ENCODE measurements around the gene WNK4. TPM values are rescaled to one million over a fixed set of nuclear protein-coding genes. Genes with fewer than 3 reads are reported as not detected.
"Not testable (repeated sequence)": the region's sequence is repeated elsewhere in the genome, so short reads cannot be mapped to it uniquely, and the experiment has no call there.

Gene WNK4
- 16.9 TPM for polyA plus RNA-seq
- long read RNA-seq, donor 1: 0 reads
- long read RNA-seq, donor 2, partial matches to known transcripts: 0 of 1 reads
- long read RNA-seq, donor 2, other reads (novel, unspliced or antisense): 0 of 1 reads
- long read RNA-seq, donor 3: 0 reads
- long read RNA-seq, donor 4: 0 reads
- long read RNA-seq, donor 5: 0 reads
- long read RNA-seq, donor 6, partial matches to known transcripts: 0 of 1 reads
- long read RNA-seq, donor 6, other reads (novel, unspliced or antisense): 0 of 1 reads
- long read RNA-seq, donor 7: 0 reads
- long read RNA-seq, donor 8: 0 reads
- long read RNA-seq, donor 9: 0 reads
- long read RNA-seq, donor 10: 0 reads
- long read RNA-seq, donor 11: 0 reads

DNA sequence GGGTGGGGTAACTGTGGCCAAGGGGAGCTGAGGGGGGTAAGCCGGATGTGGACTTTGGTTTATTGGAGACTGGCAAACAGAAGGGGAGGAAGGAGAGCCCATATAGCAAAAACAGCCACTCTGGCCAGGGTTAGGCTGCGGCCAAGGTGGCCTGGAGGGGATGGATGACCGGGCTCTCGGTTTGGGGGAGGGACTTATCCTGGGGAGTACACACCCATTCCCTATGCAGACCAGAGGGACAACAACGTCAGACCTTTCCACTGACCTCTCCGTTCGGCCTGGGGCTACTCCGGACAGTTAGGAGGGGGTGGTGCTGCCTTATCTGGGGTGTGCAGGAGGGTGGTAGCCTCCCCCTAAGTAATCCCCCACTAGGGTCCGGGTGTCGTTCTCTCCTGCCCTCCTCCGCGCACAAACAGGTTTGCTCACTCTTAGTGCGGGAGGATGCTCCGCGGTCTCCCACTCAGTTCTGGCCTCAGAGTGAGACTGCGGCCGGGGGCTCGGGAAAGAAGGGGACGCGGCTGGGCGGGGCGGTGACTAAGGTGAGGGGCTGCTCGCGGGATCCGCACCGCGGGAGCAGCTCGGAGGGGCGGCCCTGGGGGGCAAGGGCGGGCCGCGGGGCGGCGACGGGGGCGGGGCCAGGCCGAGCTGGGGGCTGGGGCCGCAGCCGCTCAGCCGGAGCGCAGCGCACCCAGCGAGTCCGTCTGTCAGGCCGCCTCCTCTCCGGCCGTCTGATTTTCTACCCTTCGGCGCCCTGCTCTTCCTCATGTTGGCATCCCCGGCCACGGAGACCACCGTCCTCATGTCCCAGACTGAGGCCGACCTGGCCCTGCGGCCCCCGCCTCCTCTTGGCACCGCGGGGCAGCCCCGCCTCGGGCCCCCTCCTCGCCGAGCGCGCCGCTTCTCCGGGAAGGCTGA lies at the start of gene WNK4:
TSS of gene WNK4 (plus strand) at position 675 of the 915 bp plus-strand sequence. CDS start at position 764, 89 bp downstream.
- Histone ChIP-seq H3K27ac (ENCODE audit: low read length) (peak within 1 kb of the TSS; percentile 74), H3K36me3 (ENCODE audit: control insufficient read depth, insufficient read depth, low read length) (peaks cover 40% of the 10 kb centered on the region)

GRCh38 chr17:42740699-42741098 lies 39.7 kb upstream of the WNK4 start:
- Histone ChIP-seq H3K4me3 (ENCODE audit: low read length) (no peak overlapping the region), H3K9me3 (ENCODE audit: control insufficient read depth, low read depth, low read length) (no peaks in the 10 kb centered on the region), H3K36me3 (ENCODE audit: control insufficient read depth, insufficient read depth, low read length) (no peaks in the 10 kb centered on the region), H3K27ac (ENCODE audit: low read length) (no peak overlapping the region), H3K27me3 (ENCODE audit: control insufficient read depth, insufficient read depth, low read length) (no peaks in the 10 kb centered on the region), H3K4me1 (ENCODE audit: control insufficient read depth, insufficient read depth, low read length) (peaks cover 13% of the 10 kb centered on the region)
- no peak for DNase-seq
- WGBS (ENCODE audit: insufficient coverage, low lambda C conversion rate): no CpG with 5 or more reads among the region's 1 CpG

More for the DNA sequence above, at the start of gene WNK4:
- peaks cover 22% of the 10 kb centered on the region for H3K4me1 ChIP-seq (ENCODE audit: control insufficient read depth, insufficient read depth, low read length)
- peak; percentile 71 to 91 for DNase-seq
- peaks cover 44% of the 10 kb centered on the region for H3K27me3 ChIP-seq (ENCODE audit: control insufficient read depth, insufficient read depth, low read length)
- WGBS (ENCODE audit: insufficient coverage, low lambda C conversion rate): no CpG with 5 or more reads among the region's 65 CpGs
- H3K9me3 ChIP-seq (ENCODE audit: control insufficient read depth, low read depth, low read length): no peaks in the 10 kb centered on the region
- peak within 1 kb of the TSS; percentile 68 for H3K4me3 ChIP-seq (ENCODE audit: low read length)

DNA sequence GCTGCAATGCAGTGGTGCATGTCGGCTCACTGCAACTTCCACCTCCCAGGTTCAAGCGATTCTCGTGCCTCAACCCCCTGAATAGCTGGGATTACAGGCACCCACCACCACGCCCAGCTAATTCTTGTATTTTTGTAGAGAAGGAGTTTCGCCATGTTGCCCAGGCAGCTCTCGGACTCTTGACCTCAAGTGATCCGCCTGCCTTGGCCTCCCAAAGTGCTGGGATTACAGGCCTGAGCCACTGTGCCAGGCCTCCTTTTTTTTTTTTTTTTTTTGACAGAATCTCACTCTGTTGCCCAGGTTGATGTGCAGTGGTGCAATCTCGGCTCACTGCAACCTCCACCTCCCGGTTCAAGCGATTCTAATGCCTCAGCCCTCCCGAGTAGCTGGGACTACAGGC lies 37.5 kb upstream of the WNK4 start:
- H3K27me3 ChIP-seq (ENCODE audit: control insufficient read depth, insufficient read depth, low read length); H3K4me3 ChIP-seq (ENCODE audit: low read length); H3K9me3 ChIP-seq (ENCODE audit: control insufficient read depth, low read depth, low read length); H3K27ac ChIP-seq (ENCODE audit: low read length); DNase-seq; H3K36me3 ChIP-seq (ENCODE audit: control insufficient read depth, insufficient read depth, low read length): not testable (repeated sequence)
- WGBS (ENCODE audit: insufficient coverage, low lambda C conversion rate): no CpG with 5 or more reads among the region's 11 CpGs
- H3K4me1 ChIP-seq (ENCODE audit: control insufficient read depth, insufficient read depth, low read length): peaks cover 13% of the 10 kb centered on the region

DNA sequence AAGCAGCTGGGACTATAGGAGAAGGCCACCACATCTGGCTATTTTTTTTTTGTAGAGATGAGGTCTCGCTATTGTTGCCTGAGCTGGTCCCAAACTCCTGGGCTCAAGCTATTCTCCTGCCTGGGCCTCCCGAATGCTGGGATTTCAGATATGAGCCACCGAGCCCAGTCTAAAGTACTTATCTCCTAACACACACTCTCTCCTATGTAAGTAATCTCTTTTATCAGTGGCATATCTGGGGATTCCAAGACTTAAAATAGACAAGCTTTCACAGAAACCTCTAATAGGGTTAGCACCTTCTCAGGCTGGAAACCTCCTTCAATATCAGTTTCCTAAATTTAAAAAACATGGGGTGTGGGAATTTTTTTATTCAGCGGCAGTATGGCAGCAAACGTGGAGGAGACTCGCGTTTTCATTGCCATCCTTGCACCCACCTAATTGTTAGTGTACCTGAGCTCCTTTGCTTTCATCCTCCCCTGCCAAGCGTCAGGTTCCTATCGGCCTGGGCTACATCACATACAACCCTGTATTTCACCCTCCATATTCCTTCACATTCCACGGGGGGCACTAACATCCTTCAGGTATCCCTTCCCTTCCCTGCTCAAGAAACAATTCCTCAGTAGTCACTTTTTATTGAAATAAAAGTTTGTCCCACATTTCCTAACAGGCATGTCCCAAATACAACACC lies 36.7 kb upstream of the WNK4 start:
- no peaks in the 10 kb centered on the region for H3K36me3 ChIP-seq (ENCODE audit: control insufficient read depth, insufficient read depth, low read length)
- WGBS (ENCODE audit: insufficient coverage, low lambda C conversion rate): 13% methylated on average over 3 of the region's 10 CpGs
- no peaks in the 10 kb centered on the region for H3K27me3 ChIP-seq (ENCODE audit: control insufficient read depth, insufficient read depth, low read length)
- DNase-seq: no peak
- peak overlapping the region; percentile 74 for H3K4me3 ChIP-seq (ENCODE audit: low read length)
- peaks cover 13% of the 10 kb centered on the region for H3K4me1 ChIP-seq (ENCODE audit: control insufficient read depth, insufficient read depth, low read length)
- peak overlapping the region; percentile 86 for H3K27ac ChIP-seq (ENCODE audit: low read length)
- H3K9me3 ChIP-seq (ENCODE audit: control insufficient read depth, low read depth, low read length): no peaks in the 10 kb centered on the region

GRCh38 chr17:42744283-42744805 lies 36.1 kb upstream of the WNK4 start:
- Histone ChIP-seq H3K4me3 (ENCODE audit: low read length) (peak overlapping the region; percentile 74), H3K36me3 (ENCODE audit: control insufficient read depth, insufficient read depth, low read length) (no peaks in the 10 kb centered on the region), H3K27me3 (ENCODE audit: control insufficient read depth, insufficient read depth, low read length) (no peaks in the 10 kb centered on the region), H3K27ac (ENCODE audit: low read length) (peak overlapping the region; percentile 86), H3K9me3 (ENCODE audit: control insufficient read depth, low read depth, low read length) (no peaks in the 10 kb centered on the region), H3K4me1 (ENCODE audit: control insufficient read depth, insufficient read depth, low read length) (peaks cover 13% of the 10 kb centered on the region)
- WGBS (ENCODE audit: insufficient coverage, low lambda C conversion rate): no CpG with 5 or more reads among the region's 32 CpGs
- DNase-seq: peak; percentile 80 to 90

DNA sequence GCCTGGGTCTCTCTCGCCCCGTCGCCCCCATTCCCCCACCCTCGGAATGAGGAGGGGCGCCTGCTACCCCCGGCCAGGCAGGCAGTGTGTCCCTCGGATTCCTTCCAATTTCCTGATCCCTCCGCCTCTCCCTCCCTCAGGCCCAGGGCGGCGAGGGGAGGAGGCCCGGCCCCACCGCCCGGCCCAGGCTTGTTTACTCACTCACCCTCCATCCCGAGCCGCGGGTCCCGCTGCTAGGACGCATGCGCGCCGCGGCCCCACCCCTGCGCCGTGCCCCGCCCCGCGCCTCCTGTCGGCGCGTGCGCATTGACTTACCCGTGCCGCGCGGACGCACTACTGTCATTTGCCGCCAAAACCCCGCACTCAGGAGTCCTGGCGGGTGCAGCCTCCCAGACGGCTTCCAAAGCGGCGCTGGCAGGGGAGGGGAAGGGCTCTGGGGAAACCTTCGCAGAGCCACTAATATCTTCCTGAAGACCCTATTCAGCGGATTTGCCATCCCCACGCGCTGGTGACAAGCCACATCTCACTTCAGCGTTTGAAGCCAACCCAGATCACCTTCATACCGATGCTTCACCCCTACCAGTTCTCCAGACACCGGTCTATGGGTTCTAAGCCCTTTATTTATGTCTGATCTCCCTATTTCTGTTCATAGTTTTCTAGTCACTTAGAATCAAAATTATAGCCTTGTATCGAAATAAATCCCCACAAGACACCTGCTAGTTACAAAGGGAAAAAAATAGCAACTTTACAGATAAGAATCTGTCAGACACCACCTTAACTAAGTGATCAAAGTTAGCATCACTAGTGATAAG lies 35.4 kb upstream of the WNK4 start, which contains the start of gene EZH1:
TSS of gene EZH1 (minus strand) at position 235 of the 812 bp plus-strand sequence. CDS start 16,099 bp downstream, outside the sequence.
- Histone ChIP-seq H3K4me1 (ENCODE audit: control insufficient read depth, insufficient read depth, low read length) (peaks cover 13% of the 10 kb centered on the region), H3K9me3 (ENCODE audit: control insufficient read depth, low read depth, low read length) (no peaks in the 10 kb centered on the region), H3K4me3 (ENCODE audit: low read length) (peak within 1 kb of the TSS; percentile 74), H3K27me3 (ENCODE audit: control insufficient read depth, insufficient read depth, low read length) (no peaks in the 10 kb centered on the region), H3K27ac (ENCODE audit: low read length) (peak within 1 kb of the TSS; percentile 86), H3K36me3 (ENCODE audit: control insufficient read depth, insufficient read depth, low read length) (no peaks in the 10 kb centered on the region)
- DNase-seq: peak; percentile 93
- whole genome bisulfite sequencing (ENCODE audit: insufficient coverage, low lambda C conversion rate): 20% methylated on average over 1 of the region's 50 CpGs

GRCh38 chr17:42748202-42748907 lies 32.1 kb upstream of the WNK4 start:
- 67% methylated on average over 1 of the region's 7 CpGs for WGBS (ENCODE audit: insufficient coverage, low lambda C conversion rate)
- no peak overlapping the region for H3K27ac ChIP-seq (ENCODE audit: low read length)
- no peaks in the 10 kb centered on the region for H3K9me3 ChIP-seq (ENCODE audit: control insufficient read depth, low read depth, low read length)
- H3K4me1 ChIP-seq (ENCODE audit: control insufficient read depth, insufficient read depth, low read length): peaks cover 11% of the 10 kb centered on the region
- H3K36me3 ChIP-seq (ENCODE audit: control insufficient read depth, insufficient read depth, low read length): no peaks in the 10 kb centered on the region
- DNase-seq: no peak
- H3K27me3 ChIP-seq (ENCODE audit: control insufficient read depth, insufficient read depth, low read length): no peaks in the 10 kb centered on the region
- no peak overlapping the region for H3K4me3 ChIP-seq (ENCODE audit: low read length)

GRCh38 chr17:42748908-42749798 lies 31.3 kb upstream of the WNK4 start:
- H3K27ac ChIP-seq (ENCODE audit: low read length): no peak overlapping the region
- H3K36me3 ChIP-seq (ENCODE audit: control insufficient read depth, insufficient read depth, low read length): no peaks in the 10 kb centered on the region
- WGBS (ENCODE audit: insufficient coverage, low lambda C conversion rate): 87% methylated on average over 3 of the region's 11 CpGs
- no peak for DNase-seq
- H3K4me1 ChIP-seq (ENCODE audit: control insufficient read depth, insufficient read depth, low read length): peaks cover 3% of the 10 kb centered on the region
- H3K27me3 ChIP-seq (ENCODE audit: control insufficient read depth, insufficient read depth, low read length): no peaks in the 10 kb centered on the region
- no peak overlapping the region for H3K4me3 ChIP-seq (ENCODE audit: low read length)
- H3K9me3 ChIP-seq (ENCODE audit: control insufficient read depth, low read depth, low read length): no peaks in the 10 kb centered on the region
